ENCODE measurements around the gene CAVIN3.

The CAVIN3 gene

DNA sequence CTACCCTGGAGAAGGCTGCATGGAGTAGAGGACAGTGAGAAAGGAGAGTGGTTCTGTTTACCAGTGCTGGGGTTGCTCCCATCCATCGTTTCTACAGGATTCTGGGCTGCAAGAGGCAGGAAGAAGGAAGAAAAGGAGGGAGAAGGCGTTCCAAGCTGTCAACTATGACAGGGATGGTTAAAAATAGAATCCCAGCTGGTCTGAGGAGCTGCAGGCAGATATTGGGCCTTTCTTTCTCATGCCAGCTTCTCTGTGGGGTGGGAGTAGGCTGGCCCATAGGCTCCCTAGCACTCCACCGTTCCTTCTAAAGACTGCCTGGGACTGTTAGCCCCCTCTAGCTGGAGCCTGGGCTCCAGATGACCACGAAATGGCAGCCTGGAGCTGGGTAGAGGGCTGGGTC is 47.1 kb downstream of the CAVIN3 start:
- Histone ChIP-seq H3K4me3 (no peak overlapping the region), H3K27ac (no peak overlapping the region)
- TF ChIP-seq, protein P1, sequence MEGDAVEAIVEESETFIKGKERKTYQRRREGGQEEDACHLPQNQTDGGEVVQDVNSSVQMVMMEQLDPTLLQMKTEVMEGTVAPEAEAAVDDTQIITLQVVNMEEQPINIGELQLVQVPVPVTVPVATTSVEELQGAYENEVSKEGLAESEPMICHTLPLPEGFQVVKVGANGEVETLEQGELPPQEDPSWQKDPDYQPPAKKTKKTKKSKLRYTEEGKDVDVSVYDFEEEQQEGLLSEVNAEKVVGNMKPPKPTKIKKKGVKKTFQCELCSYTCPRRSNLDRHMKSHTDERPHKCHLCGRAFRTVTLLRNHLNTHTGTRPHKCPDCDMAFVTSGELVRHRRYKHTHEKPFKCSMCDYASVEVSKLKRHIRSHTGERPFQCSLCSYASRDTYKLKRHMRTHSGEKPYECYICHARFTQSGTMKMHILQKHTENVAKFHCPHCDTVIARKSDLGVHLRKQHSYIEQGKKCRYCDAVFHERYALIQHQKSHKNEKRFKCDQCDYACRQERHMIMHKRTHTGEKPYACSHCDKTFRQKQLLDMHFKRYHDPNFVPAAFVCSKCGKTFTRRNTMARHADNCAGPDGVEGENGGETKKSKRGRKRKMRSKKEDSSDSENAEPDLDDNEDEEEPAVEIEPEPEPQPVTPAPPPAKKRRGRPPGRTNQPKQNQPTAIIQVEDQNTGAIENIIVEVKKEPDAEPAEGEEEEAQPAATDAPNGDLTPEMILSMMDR (IDR thresholded peaks at IDR 0.05) = no peak
- DNase-seq (ENCODE audit: low spot score) = no peak

DNA sequence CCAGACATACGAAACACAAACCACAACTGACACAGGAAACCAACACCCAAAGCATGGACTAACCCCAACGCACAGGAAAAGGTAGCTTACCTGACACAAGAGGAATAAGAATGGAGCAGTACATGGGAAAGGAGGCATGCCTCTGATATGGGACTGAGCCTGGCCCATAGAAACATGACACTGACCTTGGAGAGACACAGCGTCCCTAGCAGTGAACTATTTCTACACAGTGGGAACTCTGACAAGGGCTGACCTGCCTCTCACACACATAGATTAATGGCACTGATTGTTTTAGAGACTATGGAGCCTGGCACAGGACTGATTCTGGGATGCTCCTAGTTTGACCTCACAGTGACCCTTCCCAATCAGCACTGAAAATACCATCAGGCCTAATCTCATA is 48.7 kb downstream of the CAVIN3 start:
- TF ChIP-seq, protein P1 (IDR thresholded peaks at IDR 0.05) = no peak
- no peak for DNase-seq (ENCODE audit: low spot score)
- Histone ChIP-seq H3K4me3 (no peak overlapping the region), H3K27ac (no peak overlapping the region)

DNA sequence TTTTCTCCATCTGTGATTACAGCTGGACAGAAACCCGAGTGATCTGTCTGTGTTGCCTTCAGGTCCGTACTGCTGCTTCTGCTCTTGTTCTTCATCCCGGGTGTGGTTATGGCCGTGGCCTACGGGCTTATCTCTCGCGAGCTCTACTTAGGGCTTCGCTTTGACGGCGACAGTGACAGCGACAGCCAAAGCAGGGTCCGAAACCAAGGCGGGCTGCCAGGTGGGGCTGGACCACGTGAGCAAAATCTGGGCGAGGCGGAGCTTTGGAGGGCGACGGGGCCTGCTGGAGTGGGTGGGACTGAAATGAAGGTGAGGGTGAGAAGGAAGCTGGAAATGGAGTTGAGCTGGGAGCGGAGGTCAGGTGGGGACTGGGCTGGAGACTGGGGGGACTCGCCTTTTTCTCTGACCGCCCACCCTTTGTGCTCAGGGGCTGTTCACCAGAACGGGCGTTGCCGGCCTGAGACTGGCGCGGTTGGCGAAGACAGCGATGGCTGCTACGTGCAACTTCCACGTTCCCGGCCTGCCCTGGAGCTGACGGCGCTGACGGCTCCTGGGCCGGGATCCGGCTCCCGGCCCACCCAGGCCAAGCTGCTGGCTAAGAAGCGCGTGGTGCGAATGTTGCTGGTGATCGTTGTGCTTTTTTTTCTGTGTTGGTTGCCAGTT is 49.6 kb downstream of the CAVIN3 start:
- TF ChIP-seq, protein P1 (IDR thresholded peaks at IDR 0.05) = no peak
- H3K4me3 ChIP-seq = peak overlapping the region; percentile 22
- no peak overlapping the region for H3K27ac ChIP-seq
- DNase-seq (ENCODE audit: low spot score) = no peak

DNA sequence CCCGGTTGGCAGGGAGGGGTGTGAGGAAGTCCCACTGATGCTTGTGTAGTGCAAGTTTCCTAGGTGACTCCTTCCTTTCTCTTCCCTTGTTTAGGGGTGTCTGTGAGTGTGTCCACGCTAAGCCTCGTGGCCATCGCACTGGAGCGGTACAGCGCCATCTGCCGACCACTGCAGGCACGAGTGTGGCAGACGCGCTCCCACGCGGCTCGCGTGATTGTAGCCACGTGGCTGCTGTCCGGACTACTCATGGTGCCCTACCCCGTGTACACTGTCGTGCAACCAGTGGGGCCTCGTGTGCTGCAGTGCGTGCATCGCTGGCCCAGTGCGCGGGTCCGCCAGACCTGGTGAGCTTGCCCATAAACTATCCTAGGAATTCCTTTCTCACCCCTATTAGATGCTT is 50.3 kb downstream of the CAVIN3 start:
- TF ChIP-seq, protein P1 (IDR thresholded peaks at IDR 0.05) = no peak
- no peak for DNase-seq (ENCODE audit: low spot score)
- H3K4me3 ChIP-seq = no peak overlapping the region
- H3K27ac ChIP-seq = no peak overlapping the region

All from coronary artery (tissue), 2 donors.